ENCODE data around the gene KCNJ12.

Gene KCNJ12

GRCh38 chr17:21368545-21369246 is 7.5 kb upstream of the KCNJ12 start:
- DNase-seq (ENCODE audit: low read depth, low spot score) = no peak

GRCh38 chr17:21369395-21369794 is 6.8 kb upstream of the KCNJ12 start:
- DNase-seq (ENCODE audit: low read depth, low spot score) = no peak

GRCh38 chr17:21370430-21370829 is 5.7 kb upstream of the KCNJ12 start:
- DNase-seq (ENCODE audit: low read depth, low spot score) = no peak

- no peak for DNase-seq (ENCODE audit: low read depth, low spot score)
Observed at GRCh38 chr17:21371511-21372081, 4.6 kb upstream of the KCNJ12 start.

- no peak for DNase-seq (ENCODE audit: low read depth, low spot score)
Observed at GRCh38 chr17:21372256-21372954, 3.8 kb upstream of the KCNJ12 start.

- no peak for DNase-seq (ENCODE audit: low read depth, low spot score)
Observed at GRCh38 chr17:21373036-21373435, 3.1 kb upstream of the KCNJ12 start.

- DNase-seq (ENCODE audit: low read depth, low spot score) = no peak
Observed at GRCh38 chr17:21373696-21374440, 2.3 kb upstream of the KCNJ12 start.

- DNase-seq (ENCODE audit: low read depth, low spot score) = no peak
Observed at GRCh38 chr17:21374441-21375161, 1.6 kb upstream of the KCNJ12 start.

GRCh38 chr17:21375162-21375560 is 996 bp upstream of the KCNJ12 start:
- DNase-seq (ENCODE audit: low read depth, low spot score) = no peak

- DNase-seq (ENCODE audit: low read depth, low spot score) = no peak
Observed at GRCh38 chr17:21375757-21376080, 438 bp upstream of the KCNJ12 start.

- no peak for DNase-seq (ENCODE audit: low read depth, low spot score)
Observed at GRCh38 chr17:21376759-21377690, 868 bp downstream of the KCNJ12 start.

GRCh38 chr17:21377705-21378396 is 1.7 kb downstream of the KCNJ12 start:
- no peak for DNase-seq (ENCODE audit: low read depth, low spot score)

GRCh38 chr17:21378553-21378952 is 2.4 kb downstream of the KCNJ12 start:
- no peak for DNase-seq (ENCODE audit: low read depth, low spot score)

GRCh38 chr17:21379080-21379711 is 3.0 kb downstream of the KCNJ12 start:
- no peak for DNase-seq (ENCODE audit: low read depth, low spot score)

GRCh38 chr17:21380659-21381058 is 4.5 kb downstream of the KCNJ12 start:
- DNase-seq (ENCODE audit: low read depth, low spot score) = no peak

GRCh38 chr17:21381076-21381706 is 5.0 kb downstream of the KCNJ12 start:
- no peak for DNase-seq (ENCODE audit: low read depth, low spot score)

- DNase-seq (ENCODE audit: low read depth, low spot score) = no peak
Observed at GRCh38 chr17:21382560-21383495, 6.7 kb downstream of the KCNJ12 start.

GRCh38 chr17:21385281-21385845 is 9.2 kb downstream of the KCNJ12 start:
- DNase-seq (ENCODE audit: low read depth, low spot score) = no peak

All from smooth muscle cell of the brain vasculature (primary cell).